ENCODE measurements around the gene SLC13A2.
"Not testable (repeated sequence)": the region's sequence is repeated elsewhere in the genome, so short reads cannot be mapped to it uniquely, and the experiment has no call there.

SLC13A2 gene

DNA sequence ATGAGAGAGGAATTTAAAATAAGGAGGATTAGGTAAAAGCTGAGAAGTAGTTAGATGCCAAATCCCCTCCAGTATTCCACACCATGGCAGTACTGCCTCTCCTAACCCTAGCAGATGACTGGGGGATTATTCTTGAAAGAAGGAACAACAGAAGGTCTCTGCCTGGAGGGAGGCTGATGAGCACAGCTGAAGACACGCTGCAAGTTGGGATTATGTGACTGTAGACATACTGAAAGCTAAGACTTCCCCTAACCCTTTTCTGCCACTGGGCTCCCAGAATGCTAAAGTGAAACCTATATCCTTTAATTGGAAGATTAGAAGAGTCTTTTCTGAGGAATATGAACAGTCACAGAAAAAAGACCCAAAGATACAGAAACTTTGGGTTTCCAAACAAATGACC is 39.7 kb upstream of the SLC13A2 start:
- no peaks in the 10 kb centered on the region for H3K9me3 ChIP-seq (ENCODE audit: control insufficient read depth, low read length)
- H3K9ac ChIP-seq: no peak overlapping the region
- no peak for TF ChIP-seq CTCF (IDR thresholded peaks at IDR 0.05)
- no peak overlapping the region for H3K4me3 ChIP-seq (ENCODE audit: low read depth, low read length)
- H2AFZ ChIP-seq: no peak overlapping the region
- H3K4me1 ChIP-seq: no peaks in the 10 kb centered on the region
- no peaks in the 10 kb centered on the region for H3K36me3 ChIP-seq (ENCODE audit: control insufficient read depth, insufficient read depth, low read length)
- no peaks in the 10 kb centered on the region for H3K27me3 ChIP-seq (ENCODE audit: control insufficient read depth, insufficient read depth, low read length)
- H3K79me2 ChIP-seq: no peaks in the 10 kb centered on the region
- H3K4me2 ChIP-seq (ENCODE audit: low read length): no peak overlapping the region
- H3K27ac ChIP-seq: no peak overlapping the region

DNA sequence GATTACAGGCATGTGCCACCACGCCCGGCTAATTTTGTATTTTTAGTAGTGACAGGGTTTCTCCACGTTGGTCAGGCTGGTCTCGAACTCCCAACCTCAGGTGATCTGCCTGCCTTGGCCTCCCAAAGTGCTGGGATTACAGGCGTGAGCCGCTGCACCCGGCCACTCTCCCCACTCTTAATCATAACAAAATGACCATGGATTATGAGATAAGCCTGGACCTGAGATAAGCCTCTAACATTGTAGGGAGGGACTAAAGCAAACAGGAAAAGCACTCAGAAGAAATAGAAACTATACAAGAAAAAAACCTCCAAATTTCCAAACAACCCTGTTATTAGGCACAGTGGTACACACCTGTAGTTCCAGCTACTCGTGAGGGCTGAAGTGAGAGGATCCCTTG is 39.1 kb upstream of the SLC13A2 start:
- not testable (repeated sequence) for H3K9ac ChIP-seq; H3K27ac ChIP-seq; H3K4me3 ChIP-seq (ENCODE audit: low read depth, low read length)

DNA sequence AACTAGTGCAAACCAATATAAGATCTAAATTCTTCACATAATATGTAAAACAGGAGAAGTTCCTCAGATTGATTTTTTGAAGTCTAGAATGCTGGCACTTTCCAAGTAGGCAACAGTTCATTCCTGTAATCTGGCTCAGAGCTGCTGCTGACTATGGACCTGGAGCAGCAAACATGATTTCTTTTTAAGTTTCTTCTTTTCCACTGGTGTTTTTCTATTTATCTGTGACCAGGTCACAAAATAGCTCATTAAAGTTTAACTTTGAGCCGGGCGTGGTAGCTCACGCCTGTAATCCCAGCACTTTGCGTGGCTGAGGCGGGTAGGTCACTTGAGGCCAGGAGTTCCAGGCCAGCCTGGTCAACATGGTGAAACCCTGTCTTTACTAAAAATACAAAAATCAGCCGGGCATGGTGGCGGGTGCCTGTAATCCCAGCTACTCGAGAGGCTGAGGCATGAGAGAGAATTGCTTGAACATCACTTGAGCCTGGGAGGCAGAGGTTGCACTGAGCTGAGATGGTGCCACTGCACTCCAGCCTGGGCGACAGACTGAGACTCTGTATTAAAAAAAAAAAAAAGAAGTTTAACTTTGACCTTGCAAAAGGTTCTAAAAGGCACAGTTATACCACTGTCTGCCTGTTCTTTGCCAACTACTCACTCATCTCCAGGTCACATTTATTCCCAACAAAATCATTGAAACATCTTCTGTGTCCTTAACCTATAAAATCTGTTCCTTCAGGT is 29.4 kb upstream of the SLC13A2 start:
- H3K27me3 ChIP-seq (ENCODE audit: control insufficient read depth, insufficient read depth, low read length): no peaks in the 10 kb centered on the region
- no peak overlapping the region for H3K4me2 ChIP-seq (ENCODE audit: low read length)
- no peak overlapping the region for H3K9ac ChIP-seq
- H3K27ac ChIP-seq: no peak overlapping the region
- H3K79me2 ChIP-seq: no peaks in the 10 kb centered on the region
- no peaks in the 10 kb centered on the region for H3K9me3 ChIP-seq (ENCODE audit: control insufficient read depth, low read length)
- no peak overlapping the region for H2AFZ ChIP-seq
- no peak overlapping the region for H3K4me3 ChIP-seq (ENCODE audit: low read depth, low read length)
- TF ChIP-seq CTCF (IDR thresholded peaks at IDR 0.05): no peak
- no peaks in the 10 kb centered on the region for H3K36me3 ChIP-seq (ENCODE audit: control insufficient read depth, insufficient read depth, low read length)
- no peaks in the 10 kb centered on the region for H3K4me1 ChIP-seq

More for the DNA sequence above, 39.1 kb upstream of the SLC13A2 start:
- not testable (repeated sequence) for H3K4me2 ChIP-seq (ENCODE audit: low read length); H3K9me3 ChIP-seq (ENCODE audit: control insufficient read depth, low read length); H3K79me2 ChIP-seq; H3K27me3 ChIP-seq (ENCODE audit: control insufficient read depth, insufficient read depth, low read length); H3K4me1 ChIP-seq; H2AFZ ChIP-seq; H3K36me3 ChIP-seq (ENCODE audit: control insufficient read depth, insufficient read depth, low read length)

DNA sequence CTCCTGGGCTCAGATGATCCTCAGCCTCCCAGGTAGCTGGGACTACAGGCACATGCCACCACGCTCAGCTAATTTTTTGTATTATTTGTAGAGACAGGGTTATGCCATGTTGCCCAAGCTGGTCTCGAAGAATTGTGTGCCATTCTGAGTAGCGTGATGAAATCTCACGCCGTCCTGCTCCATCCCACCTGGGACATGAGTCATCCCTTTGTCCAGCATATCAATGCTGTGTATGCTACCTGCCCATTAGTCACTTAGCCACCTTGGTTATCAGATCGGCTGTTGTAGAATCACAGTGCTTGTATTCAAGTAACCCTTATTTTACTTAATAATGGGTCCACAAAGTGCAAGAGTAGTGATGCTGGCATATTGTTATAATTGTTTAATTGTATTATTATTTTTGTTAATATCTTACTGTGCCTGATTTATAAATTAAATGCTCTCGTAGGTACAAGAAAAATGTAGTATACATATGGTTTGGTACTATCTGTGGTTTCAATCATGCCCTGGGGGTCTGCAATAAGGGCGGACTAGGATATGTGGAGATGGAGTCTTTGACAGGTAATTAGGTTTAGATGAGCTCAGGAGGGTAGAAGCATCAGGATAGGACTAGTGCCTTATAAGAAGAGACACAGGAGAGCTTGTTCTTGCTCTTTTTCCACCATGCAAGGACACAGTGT is 26.6 kb upstream of the SLC13A2 start:
- no peak for TF ChIP-seq CTCF (IDR thresholded peaks at IDR 0.05)
- Histone ChIP-seq H3K9me3 (ENCODE audit: control insufficient read depth, low read length) (no peaks in the 10 kb centered on the region), H3K27ac (no peak overlapping the region), H3K4me3 (ENCODE audit: low read depth, low read length) (no peak overlapping the region), H3K36me3 (ENCODE audit: control insufficient read depth, insufficient read depth, low read length) (no peaks in the 10 kb centered on the region), H2AFZ (no peak overlapping the region), H3K9ac (no peak overlapping the region), H3K4me1 (no peaks in the 10 kb centered on the region), H3K4me2 (ENCODE audit: low read length) (no peak overlapping the region), H3K27me3 (ENCODE audit: control insufficient read depth, insufficient read depth, low read length) (no peaks in the 10 kb centered on the region), H3K79me2 (no peaks in the 10 kb centered on the region)

DNA sequence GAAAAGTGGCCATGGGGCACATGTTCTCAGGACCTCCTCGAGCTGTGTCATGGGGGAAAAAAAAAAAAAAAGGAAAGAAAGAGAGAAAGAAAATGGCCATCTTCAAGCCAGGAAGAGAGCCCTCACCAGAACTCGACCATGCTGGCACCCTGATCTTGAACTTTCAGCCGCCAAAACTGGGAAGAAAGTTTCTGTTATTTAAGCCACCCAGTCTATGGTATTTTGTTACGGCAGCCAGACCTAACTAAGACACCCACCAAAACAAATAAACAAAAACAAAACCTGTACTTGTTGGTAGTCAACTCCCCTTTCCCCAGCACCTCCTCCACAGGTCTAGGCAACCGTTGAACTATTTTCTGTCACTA is 26.1 kb upstream of the SLC13A2 start:
- H3K4me3 ChIP-seq (ENCODE audit: low read depth, low read length): no peak overlapping the region

More for the DNA sequence above, 26.1 kb upstream of the SLC13A2 start:
- Histone ChIP-seq H3K4me2 (ENCODE audit: low read length) (no peak overlapping the region), H3K27ac (no peak overlapping the region), H3K79me2 (no peaks in the 10 kb centered on the region), H2AFZ (no peak overlapping the region), H3K9me3 (ENCODE audit: control insufficient read depth, low read length) (no peaks in the 10 kb centered on the region), H3K36me3 (ENCODE audit: control insufficient read depth, insufficient read depth, low read length) (no peaks in the 10 kb centered on the region), H3K4me1 (no peaks in the 10 kb centered on the region), H3K27me3 (ENCODE audit: control insufficient read depth, insufficient read depth, low read length) (no peaks in the 10 kb centered on the region), H3K9ac (no peak overlapping the region)
- TF ChIP-seq CTCF (IDR thresholded peaks at IDR 0.05): no peak

Measured in parathyroid adenoma (tissue), 2 donors.